ENCODE data around the gene LCK. TPM values are rescaled to one million over a fixed set of nuclear protein-coding genes. Genes with fewer than 3 reads are reported as not detected.

Gene LCK
- total and polyA plus RNA-seq, 9 of the 15 experiments (the other 6 are each of a cell fraction or from before 2014, with no cell fraction given), result 0.04 to 0.47 (median 0.13) TPM; not detected in 6

DNA sequence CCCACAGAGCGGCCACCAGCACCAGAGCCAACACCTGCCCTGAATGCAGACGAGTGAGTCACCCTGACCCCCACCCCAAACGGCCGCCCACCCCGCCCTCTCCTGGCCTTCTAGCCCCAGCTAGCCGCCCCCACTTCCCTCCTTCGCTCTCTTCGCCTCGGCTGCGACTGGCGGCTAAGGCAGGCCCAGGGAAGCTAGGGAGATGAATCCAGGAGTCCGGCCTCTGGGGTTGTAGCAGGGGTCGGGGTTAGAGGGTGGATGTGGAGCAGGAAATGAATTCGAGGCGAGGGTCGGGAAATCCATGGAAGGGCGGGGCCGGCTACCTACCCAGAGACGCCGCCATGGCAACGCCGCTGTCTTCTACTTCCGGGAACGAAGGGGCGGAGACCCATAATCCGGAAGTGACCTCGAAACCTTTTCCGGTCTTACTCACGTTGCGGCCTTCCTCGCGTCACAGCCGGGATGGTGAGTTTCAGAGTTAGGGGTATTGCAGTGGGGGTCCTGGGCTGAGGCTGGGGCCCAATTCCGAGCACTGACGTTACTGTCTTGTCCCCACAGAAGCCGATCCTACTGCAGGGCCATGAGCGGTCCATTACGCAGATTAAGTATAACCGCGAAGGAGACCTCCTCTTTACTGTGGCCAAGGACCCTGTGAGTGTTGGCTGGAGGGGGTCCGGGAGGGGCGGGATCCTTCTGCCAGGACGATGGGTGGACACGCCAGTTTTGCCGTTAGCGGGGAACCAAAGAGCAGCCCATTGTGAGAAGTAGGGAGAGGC is 28.9 kb upstream of the LCK start, which contains the start of the genes EIF3I and TMEM234 (continued):
- TF ChIP-seq, protein P1, sequence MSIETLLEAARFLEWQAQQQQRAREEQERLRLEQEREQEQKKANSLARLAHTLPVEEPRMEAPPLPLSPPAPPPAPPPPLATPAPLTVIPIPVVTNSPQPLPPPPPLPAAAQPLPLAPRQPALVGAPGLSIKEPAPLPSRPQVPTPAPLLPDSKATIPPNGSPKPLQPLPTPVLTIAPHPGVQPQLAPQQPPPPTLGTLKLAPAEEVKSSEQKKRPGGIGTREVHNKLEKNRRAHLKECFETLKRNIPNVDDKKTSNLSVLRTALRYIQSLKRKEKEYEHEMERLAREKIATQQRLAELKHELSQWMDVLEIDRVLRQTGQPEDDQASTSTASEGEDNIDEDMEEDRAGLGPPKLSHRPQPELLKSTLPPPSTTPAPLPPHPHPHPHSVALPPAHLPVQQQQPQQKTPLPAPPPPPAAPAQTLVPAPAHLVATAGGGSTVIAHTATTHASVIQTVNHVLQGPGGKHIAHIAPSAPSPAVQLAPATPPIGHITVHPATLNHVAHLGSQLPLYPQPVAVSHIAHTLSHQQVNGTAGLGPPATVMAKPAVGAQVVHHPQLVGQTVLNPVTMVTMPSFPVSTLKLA (conservative IDR thresholded peaks at IDR 0.05), result peak; percentile 77 to 93
- TF ChIP-seq HEY1 (CRISPR knock-in tag; IDR thresholded peaks at IDR 0.05; ENCODE audit: borderline replicate concordance) (no peak), FOXJ2 (tag; IDR thresholded peaks at IDR 0.05) (peak; percentile 46; the same call in 1 of the 2 replicates), SAP30 (IDR thresholded peaks at IDR 0.05; ENCODE audit: borderline replicate concordance, insufficient read depth, low read depth, low read length, poor library complexity, severe bottlenecking) (peak; percentile 92), KAT7 (CRISPR knock-in tag; IDR thresholded peaks at IDR 0.05; ENCODE audit: borderline replicate concordance) (0 out of 2 replicates have a peak, but pooled peaks have one; percentile 43), MCM2 (IDR thresholded peaks at IDR 0.05; ENCODE audit: low read depth) (no peak), TAF1 (IDR thresholded peaks at IDR 0.05; ENCODE audit: control insufficient read depth, extremely low read depth, insufficient read depth, low read length, severe bottlenecking) (peak; percentile 74), KAT8 (IDR thresholded peaks at IDR 0.05; ENCODE audit: low read depth) (no peak)
- TF ChIP-seq, protein P2, sequence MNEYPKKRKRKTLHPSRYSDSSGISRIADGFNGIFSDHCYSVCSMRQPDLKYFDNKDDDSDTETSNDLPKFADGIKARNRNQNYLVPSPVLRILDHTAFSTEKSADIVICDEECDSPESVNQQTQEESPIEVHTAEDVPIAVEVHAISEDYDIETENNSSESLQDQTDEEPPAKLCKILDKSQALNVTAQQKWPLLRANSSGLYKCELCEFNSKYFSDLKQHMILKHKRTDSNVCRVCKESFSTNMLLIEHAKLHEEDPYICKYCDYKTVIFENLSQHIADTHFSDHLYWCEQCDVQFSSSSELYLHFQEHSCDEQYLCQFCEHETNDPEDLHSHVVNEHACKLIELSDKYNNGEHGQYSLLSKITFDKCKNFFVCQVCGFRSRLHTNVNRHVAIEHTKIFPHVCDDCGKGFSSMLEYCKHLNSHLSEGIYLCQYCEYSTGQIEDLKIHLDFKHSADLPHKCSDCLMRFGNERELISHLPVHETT (CRISPR knock-in tag; conservative IDR thresholded peaks at IDR 0.05 in 1 of 2, IDR thresholded peaks at IDR 0.05 in 1 of 2), result peak in 1 of 2 experiments; percentile 74; a peak in 2 of 4 replicates
- TF ChIP-seq, protein P3, sequence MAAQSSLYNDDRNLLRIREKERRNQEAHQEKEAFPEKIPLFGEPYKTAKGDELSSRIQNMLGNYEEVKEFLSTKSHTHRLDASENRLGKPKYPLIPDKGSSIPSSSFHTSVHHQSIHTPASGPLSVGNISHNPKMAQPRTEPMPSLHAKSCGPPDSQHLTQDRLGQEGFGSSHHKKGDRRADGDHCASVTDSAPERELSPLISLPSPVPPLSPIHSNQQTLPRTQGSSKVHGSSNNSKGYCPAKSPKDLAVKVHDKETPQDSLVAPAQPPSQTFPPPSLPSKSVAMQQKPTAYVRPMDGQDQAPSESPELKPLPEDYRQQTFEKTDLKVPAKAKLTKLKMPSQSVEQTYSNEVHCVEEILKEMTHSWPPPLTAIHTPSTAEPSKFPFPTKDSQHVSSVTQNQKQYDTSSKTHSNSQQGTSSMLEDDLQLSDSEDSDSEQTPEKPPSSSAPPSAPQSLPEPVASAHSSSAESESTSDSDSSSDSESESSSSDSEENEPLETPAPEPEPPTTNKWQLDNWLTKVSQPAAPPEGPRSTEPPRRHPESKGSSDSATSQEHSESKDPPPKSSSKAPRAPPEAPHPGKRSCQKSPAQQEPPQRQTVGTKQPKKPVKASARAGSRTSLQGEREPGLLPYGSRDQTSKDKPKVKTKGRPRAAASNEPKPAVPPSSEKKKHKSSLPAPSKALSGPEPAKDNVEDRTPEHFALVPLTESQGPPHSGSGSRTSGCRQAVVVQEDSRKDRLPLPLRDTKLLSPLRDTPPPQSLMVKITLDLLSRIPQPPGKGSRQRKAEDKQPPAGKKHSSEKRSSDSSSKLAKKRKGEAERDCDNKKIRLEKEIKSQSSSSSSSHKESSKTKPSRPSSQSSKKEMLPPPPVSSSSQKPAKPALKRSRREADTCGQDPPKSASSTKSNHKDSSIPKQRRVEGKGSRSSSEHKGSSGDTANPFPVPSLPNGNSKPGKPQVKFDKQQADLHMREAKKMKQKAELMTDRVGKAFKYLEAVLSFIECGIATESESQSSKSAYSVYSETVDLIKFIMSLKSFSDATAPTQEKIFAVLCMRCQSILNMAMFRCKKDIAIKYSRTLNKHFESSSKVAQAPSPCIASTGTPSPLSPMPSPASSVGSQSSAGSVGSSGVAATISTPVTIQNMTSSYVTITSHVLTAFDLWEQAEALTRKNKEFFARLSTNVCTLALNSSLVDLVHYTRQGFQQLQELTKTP (IDR thresholded peaks at IDR 0.05; ENCODE audit: low read depth in 1 of 2, partially characterized antibody in 2 of 2), result peak in 1 of 2 experiments; percentile 51
- TF ChIP-seq, protein P4, sequence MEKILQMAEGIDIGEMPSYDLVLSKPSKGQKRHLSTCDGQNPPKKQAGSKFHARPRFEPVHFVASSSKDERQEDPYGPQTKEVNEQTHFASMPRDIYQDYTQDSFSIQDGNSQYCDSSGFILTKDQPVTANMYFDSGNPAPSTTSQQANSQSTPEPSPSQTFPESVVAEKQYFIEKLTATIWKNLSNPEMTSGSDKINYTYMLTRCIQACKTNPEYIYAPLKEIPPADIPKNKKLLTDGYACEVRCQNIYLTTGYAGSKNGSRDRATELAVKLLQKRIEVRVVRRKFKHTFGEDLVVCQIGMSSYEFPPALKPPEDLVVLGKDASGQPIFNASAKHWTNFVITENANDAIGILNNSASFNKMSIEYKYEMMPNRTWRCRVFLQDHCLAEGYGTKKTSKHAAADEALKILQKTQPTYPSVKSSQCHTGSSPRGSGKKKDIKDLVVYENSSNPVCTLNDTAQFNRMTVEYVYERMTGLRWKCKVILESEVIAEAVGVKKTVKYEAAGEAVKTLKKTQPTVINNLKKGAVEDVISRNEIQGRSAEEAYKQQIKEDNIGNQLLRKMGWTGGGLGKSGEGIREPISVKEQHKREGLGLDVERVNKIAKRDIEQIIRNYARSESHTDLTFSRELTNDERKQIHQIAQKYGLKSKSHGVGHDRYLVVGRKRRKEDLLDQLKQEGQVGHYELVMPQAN (IDR thresholded peaks at IDR 0.05; ENCODE audit: borderline replicate concordance), result peak; percentile 97
- TF ChIP-seq, protein P5, sequence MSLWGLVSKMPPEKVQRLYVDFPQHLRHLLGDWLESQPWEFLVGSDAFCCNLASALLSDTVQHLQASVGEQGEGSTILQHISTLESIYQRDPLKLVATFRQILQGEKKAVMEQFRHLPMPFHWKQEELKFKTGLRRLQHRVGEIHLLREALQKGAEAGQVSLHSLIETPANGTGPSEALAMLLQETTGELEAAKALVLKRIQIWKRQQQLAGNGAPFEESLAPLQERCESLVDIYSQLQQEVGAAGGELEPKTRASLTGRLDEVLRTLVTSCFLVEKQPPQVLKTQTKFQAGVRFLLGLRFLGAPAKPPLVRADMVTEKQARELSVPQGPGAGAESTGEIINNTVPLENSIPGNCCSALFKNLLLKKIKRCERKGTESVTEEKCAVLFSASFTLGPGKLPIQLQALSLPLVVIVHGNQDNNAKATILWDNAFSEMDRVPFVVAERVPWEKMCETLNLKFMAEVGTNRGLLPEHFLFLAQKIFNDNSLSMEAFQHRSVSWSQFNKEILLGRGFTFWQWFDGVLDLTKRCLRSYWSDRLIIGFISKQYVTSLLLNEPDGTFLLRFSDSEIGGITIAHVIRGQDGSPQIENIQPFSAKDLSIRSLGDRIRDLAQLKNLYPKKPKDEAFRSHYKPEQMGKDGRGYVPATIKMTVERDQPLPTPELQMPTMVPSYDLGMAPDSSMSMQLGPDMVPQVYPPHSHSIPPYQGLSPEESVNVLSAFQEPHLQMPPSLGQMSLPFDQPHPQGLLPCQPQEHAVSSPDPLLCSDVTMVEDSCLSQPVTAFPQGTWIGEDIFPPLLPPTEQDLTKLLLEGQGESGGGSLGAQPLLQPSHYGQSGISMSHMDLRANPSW (CRISPR knock-in tag; IDR thresholded peaks at IDR 0.05), result no peak

Data from K562 (cell line).